ENCODE results near the gene C1orf174. TPM values are rescaled to one million over a fixed set of nuclear protein-coding genes. Genes with fewer than 3 reads are reported as not detected.

Gene C1orf174
- total RNA-seq, 2 experiments from 2014 or later: 28.5 TPM

- Mint-ChIP-seq H3K27ac (no peak overlapping the region), H3K9me3 (ENCODE audit: insufficient read depth) (no peaks in the 10 kb centered on the region), H3K27me3 (ENCODE audit: low read depth) (no peaks in the 10 kb centered on the region), H3K4me1 (ENCODE audit: low read depth) (peaks cover 16% of the 10 kb centered on the region), H3K4me3 (no peak overlapping the region), H3K36me3 (ENCODE audit: low read depth) (peaks cover 7% of the 10 kb centered on the region)
- ATAC-seq (no peak), DNase-seq (no peak)
- CTCF ChIA-PET: no interaction called here
- POLR2A ChIA-PET: no interaction called here
Observed at GRCh38 chr1:3852711-3853485, 47.2 kb downstream of the C1orf174 start.

DNA sequence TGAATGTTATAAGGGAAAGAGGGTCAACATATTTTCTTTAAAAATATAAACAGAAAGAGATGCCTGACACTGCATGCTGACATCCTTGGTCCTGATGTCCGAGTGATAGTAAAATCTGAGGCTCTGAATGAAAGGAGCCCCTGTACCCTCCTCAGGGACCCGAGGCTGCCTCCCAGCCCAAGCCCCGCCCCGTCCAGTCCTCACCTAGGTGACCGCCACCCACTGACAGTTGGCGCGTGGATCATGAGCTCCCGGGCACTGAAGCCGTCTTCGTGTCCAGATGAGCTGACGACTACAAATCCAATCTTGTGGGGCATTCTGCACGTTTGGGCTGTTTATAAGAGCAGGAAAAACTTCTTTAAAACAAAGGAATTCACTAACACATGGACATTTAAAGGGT is 48.0 kb downstream of the C1orf174 start:
- H3K9me3 Mint-ChIP-seq (ENCODE audit: insufficient read depth): no peaks in the 10 kb centered on the region
- no peak overlapping the region for H3K4me3 Mint-ChIP-seq
- peaks cover 7% of the 10 kb centered on the region for H3K36me3 Mint-ChIP-seq (ENCODE audit: low read depth)
- DNase-seq (no peak), ATAC-seq (no peak)
- H3K27me3 Mint-ChIP-seq (ENCODE audit: low read depth): no peaks in the 10 kb centered on the region
- ChIA-PET CTCF (no interaction called here), POLR2A (no interaction called here)
- no peak overlapping the region for H3K27ac Mint-ChIP-seq
- peaks cover 13% of the 10 kb centered on the region for H3K4me1 Mint-ChIP-seq (ENCODE audit: low read depth)

DNA sequence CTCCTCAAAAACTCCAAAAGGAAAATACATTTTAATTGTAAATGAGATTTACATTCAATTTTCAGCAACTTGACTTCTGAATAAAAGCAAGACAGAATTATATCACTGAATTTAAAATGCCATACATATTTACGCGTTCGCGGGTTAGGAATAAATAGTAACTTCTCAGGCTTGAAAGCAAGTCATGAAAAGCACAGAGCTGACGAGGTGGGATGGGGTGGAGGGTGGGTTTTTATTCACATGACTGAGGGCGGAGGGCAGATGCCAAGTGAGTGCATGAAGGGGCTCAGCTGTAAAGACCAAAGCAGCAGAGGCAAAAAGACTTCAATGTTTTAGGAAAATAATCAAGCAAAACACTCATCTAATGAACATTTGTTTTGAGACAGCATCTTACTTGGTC is 48.8 kb downstream of the C1orf174 start:
- Mint-ChIP-seq H3K9me3 (ENCODE audit: insufficient read depth) (no peaks in the 10 kb centered on the region), H3K27me3 (ENCODE audit: low read depth) (no peaks in the 10 kb centered on the region), H3K4me1 (ENCODE audit: low read depth) (peaks cover 11% of the 10 kb centered on the region), H3K27ac (no peak overlapping the region), H3K4me3 (no peak overlapping the region), H3K36me3 (ENCODE audit: low read depth) (peaks cover 11% of the 10 kb centered on the region)
- no peak for DNase-seq
- ChIA-PET CTCF (no interaction called here), POLR2A (no interaction called here)
- no peak for ATAC-seq

GRCh38 chr1:3850857-3851256 is 49.2 kb downstream of the C1orf174 start:
- Mint-ChIP-seq H3K36me3 (ENCODE audit: low read depth) (peaks cover 11% of the 10 kb centered on the region), H3K27me3 (ENCODE audit: low read depth) (no peaks in the 10 kb centered on the region), H3K27ac (no peak overlapping the region), H3K4me3 (no peak overlapping the region), H3K4me1 (ENCODE audit: low read depth) (peaks cover 6% of the 10 kb centered on the region), H3K9me3 (ENCODE audit: insufficient read depth) (no peaks in the 10 kb centered on the region)
- DNase-seq: no peak
- CTCF ChIA-PET: no interaction called here
- POLR2A ChIA-PET: no interaction called here
- no peak for ATAC-seq

DNA sequence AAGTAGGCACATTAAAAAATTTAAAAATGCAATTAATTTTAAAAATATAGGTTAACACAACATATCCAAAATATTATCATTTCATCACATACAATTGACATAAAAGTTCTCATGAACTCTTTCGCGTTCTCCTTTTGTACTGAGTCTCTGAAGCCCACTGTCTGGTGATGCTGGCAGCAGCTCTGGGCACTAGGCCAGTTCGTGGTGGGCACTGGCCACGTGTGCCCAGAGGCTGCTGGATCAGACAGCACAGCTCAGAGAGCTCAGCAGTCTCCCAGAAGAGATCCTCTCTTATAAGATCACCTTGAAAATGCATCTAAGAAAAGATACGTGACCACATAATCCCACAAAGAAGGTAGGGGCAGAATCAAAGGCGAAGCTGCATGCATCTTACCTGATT is 53.0 kb downstream of the C1orf174 start:
- H3K9me3 Mint-ChIP-seq (ENCODE audit: insufficient read depth): no peaks in the 10 kb centered on the region
- ATAC-seq (no peak), DNase-seq (no peak)
- H3K27me3 Mint-ChIP-seq (ENCODE audit: low read depth): no peaks in the 10 kb centered on the region
- no peak overlapping the region for H3K4me3 Mint-ChIP-seq
- no peak overlapping the region for H3K27ac Mint-ChIP-seq
- POLR2A ChIA-PET: no interaction called here
- CTCF ChIA-PET: interaction anchor here (1.2 kb wide), 1 partner anchor 10 kb away, joined by 3 read pairs; the partner anchor contains the start of genes CEP104 and DFFB
- H3K4me1 Mint-ChIP-seq (ENCODE audit: low read depth): no peaks in the 10 kb centered on the region
- H3K36me3 Mint-ChIP-seq (ENCODE audit: low read depth): peaks cover 27% of the 10 kb centered on the region

- H3K36me3 Mint-ChIP-seq (ENCODE audit: low read depth): peaks cover 29% of the 10 kb centered on the region
- CTCF ChIA-PET: no interaction called here
Observed at GRCh38 chr1:3846541-3846940, 53.5 kb downstream of the C1orf174 start.

DNA sequence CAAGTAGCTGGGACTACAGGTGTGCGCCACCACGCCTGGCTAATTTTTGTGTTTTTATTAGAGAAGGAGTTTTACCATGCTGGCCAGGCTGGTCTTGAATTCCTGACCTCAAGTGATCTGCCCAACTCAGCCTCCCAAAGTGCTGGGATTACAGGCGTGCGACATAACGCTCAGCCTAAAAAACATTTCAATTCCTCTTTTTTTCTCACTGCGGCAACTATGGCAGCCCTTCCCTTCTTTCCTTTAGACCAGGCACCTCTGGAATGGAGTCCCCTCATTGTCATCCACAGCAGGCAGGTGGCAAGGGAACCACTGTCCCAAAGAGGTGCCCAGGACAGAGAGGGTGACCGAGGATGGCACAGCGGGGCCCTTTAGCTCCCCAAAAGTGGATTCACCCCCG is 57.2 kb downstream of the C1orf174 start:
- H3K36me3 Mint-ChIP-seq (ENCODE audit: low read depth): peaks cover 54% of the 10 kb centered on the region
- H3K27me3 Mint-ChIP-seq (ENCODE audit: low read depth): no peaks in the 10 kb centered on the region
- H3K4me1 Mint-ChIP-seq (ENCODE audit: low read depth): no peaks in the 10 kb centered on the region
- no peak for DNase-seq
- H3K27ac Mint-ChIP-seq: no peak overlapping the region
- CTCF ChIA-PET: no interaction called here
- H3K4me3 Mint-ChIP-seq: no peak overlapping the region
- POLR2A ChIA-PET: no interaction called here
- no peaks in the 10 kb centered on the region for H3K9me3 Mint-ChIP-seq (ENCODE audit: insufficient read depth)
- ATAC-seq: no peak

More at GRCh38 chr1:3846541-3846940, 53.5 kb downstream of the C1orf174 start:
- no peaks in the 10 kb centered on the region for H3K4me1 Mint-ChIP-seq (ENCODE audit: low read depth)
- H3K4me3 Mint-ChIP-seq: no peak overlapping the region
- H3K27me3 Mint-ChIP-seq (ENCODE audit: low read depth): no peaks in the 10 kb centered on the region
- no peaks in the 10 kb centered on the region for H3K9me3 Mint-ChIP-seq (ENCODE audit: insufficient read depth)
- no peak for ATAC-seq
- no peak for DNase-seq
- POLR2A ChIA-PET: no interaction called here
- no peak overlapping the region for H3K27ac Mint-ChIP-seq

GRCh38 chr1:3841491-3841890 is 58.6 kb downstream of the C1orf174 start:
- Mint-ChIP-seq H3K36me3 (ENCODE audit: low read depth) (peaks cover 62% of the 10 kb centered on the region), H3K4me1 (ENCODE audit: low read depth) (no peaks in the 10 kb centered on the region), H3K27ac (no peak overlapping the region), H3K4me3 (no peak overlapping the region), H3K27me3 (ENCODE audit: low read depth) (no peaks in the 10 kb centered on the region), H3K9me3 (ENCODE audit: insufficient read depth) (peaks cover 3% of the 10 kb centered on the region)
- POLR2A ChIA-PET: no interaction called here
- ATAC-seq (no peak), DNase-seq (no peak)
- CTCF ChIA-PET: no interaction called here

Other genes starting within 250 kb of the C1orf174 start
- gene TP73, start 247.8 kb downstream of the C1orf174 start, total RNA-seq: 1 to 10 TPM; 1.3 to 1.4 TPM
- gene CCDC27, start 147.8 kb downstream of the C1orf174 start, total RNA-seq: not detected
- gene SMIM1, start 127.5 kb downstream of the C1orf174 start, total RNA-seq: not detected
- 10 to 100 TPM; 36.4 to 39.5 TPM for gene LRRC47, start 103.8 kb downstream of the C1orf174 start, total RNA-seq
- gene CEP104, start 43.1 kb downstream of the C1orf174 start, total RNA-seq: 10 to 100 TPM; 41.2 to 47.0 TPM
- gene DFFB, start 42.8 kb downstream of the C1orf174 start, total RNA-seq: 10 to 100 TPM in 1 of 2 experiments, 1 to 10 TPM in 1; 8.8 to 10.2 TPM